Endothelial cell of umbilical vein (primary cell): Measurements from ENCODE around the gene RD3L. TPM values are rescaled to one million over a fixed set of nuclear protein-coding genes. Genes with fewer than 3 reads are reported as not detected.
A peak's percentile ranks its signal among the peaks of the same experiment; 100 is the strongest.

Experiments
- BruUV-seq: library from RNA; stranded (reverse); fragments of 400-500 nt; replicated peaks from 2 replicates; lab custom pipeline; 2021; lab: Mats Ljungman, UMichigan
- CTCF ChIA-PET: fragments of 300-600, 350-600 bp; sonication (Branson Sonifier 250); formaldehyde crosslinking; loops from one replicate; lab custom pipeline; 2021; ENCODE audit warnings: antibody characterized with exemption, inconsistent platforms; lab: Charles Lee
- POLR2A ChIA-PET: fragments of 300-600, 350-600 bp; sonication (Branson Sonifier 250); formaldehyde crosslinking; loops from one replicate; lab custom pipeline; 2021; ENCODE audit warnings: antibody characterized with exemption, inconsistent platforms; lab: Charles Lee
- DNase-seq: peaks from one replicate; pipeline ENCODE4 v3.0.0-alpha.2; 2011; ENCODE audit warnings: low read depth, low spot score
- FAIRE-seq: peaks from 2 replicates; lab custom pipeline; 2011; peaks lifted over from hg19 to GRCh38; lab: Jason Lieb, UNC
- H2AFZ ChIP-seq: 2 replicates; pipeline ENCODE4 v1.6.0; 2012; ENCODE audit warnings: low read depth, low read length, control low read depth, inconsistent platforms
- H3K27ac ChIP-seq: 2 replicates; pipeline ENCODE4 v1.5.1; 2011; ENCODE audit warnings: low read depth, mild to moderate bottlenecking, control low read depth, low read length, moderate library complexity; ENCODE audit not compliant: insufficient read depth
- H3K27me3 ChIP-seq, 2 experiments: 2 replicates each; pipeline versions ENCODE4 v1.6.0 to v1.6.1; 2011; ENCODE audit warnings: low read length in 2 of 2, mixed read lengths in 1 of 2; ENCODE audit not compliant: control insufficient read depth in 2 of 2, insufficient read depth in 2 of 2
- H3K36me3 ChIP-seq, 2 experiments: 2 replicates in 1 of 2; 3 replicates in 1 of 2; pipeline ENCODE4 v1.5.1; 2011; ENCODE audit warnings: low read length in 2 of 2, mild to moderate bottlenecking in 1 of 2, moderate library complexity in 1 of 2; ENCODE audit not compliant: control insufficient read depth in 2 of 2, insufficient read depth in 2 of 2; ENCODE audit errors: extremely low read depth in 1 of 2
- H3K4me1 ChIP-seq: 3 replicates; pipeline ENCODE4 v1.5.1; 2011; ENCODE audit warnings: mild to moderate bottlenecking, low read length; ENCODE audit not compliant: control insufficient read depth, insufficient read depth; ENCODE audit errors: extremely low read depth
- H3K4me2 ChIP-seq: 2 replicates; pipeline ENCODE4 v1.6.1; 2011; ENCODE audit warnings: low read length, control low read depth, mixed read lengths; ENCODE audit not compliant: insufficient read depth
- H3K4me3 ChIP-seq, 3 experiments: fragments of 200-600 bp in 1 of 3; sonication (generic), shearing (Covaris generic) in 1 of 3; replicated peaks in 1 of 3; 2 replicates each; pipeline ENCODE4 v1.5.1; 2011 to 2016; ENCODE audit warnings: control low read depth in 3 of 3, low read length in 3 of 3, mild to moderate bottlenecking in 2 of 3, inconsistent platforms in 1 of 3, low read depth in 1 of 3, moderate library complexity in 1 of 3; ENCODE audit not compliant: insufficient read depth in 1 of 3
- H3K79me2 ChIP-seq: 2 replicates; pipeline ENCODE4 v1.6.0; 2012; ENCODE audit warnings: low read length, inconsistent platforms; ENCODE audit not compliant: control insufficient read depth, insufficient read depth
- H3K9ac ChIP-seq: replicated peaks from 2 replicates; pipeline ENCODE3; 2011; ENCODE audit warnings: low read length, control low read depth; ENCODE audit not compliant: insufficient read depth; ENCODE audit errors: extremely low read depth
- H3K9me1 ChIP-seq: replicated peaks from 3 replicates; pipeline ENCODE4 v1.6.0; 2011; ENCODE audit warnings: mild to moderate bottlenecking, low read length; ENCODE audit not compliant: control insufficient read depth, insufficient read depth; ENCODE audit errors: extremely low read depth
- H3K9me3 ChIP-seq: replicated peaks from 2 replicates; pipeline ENCODE4 v1.5.1; 2012; ENCODE audit warnings: low read length, inconsistent platforms; ENCODE audit not compliant: control insufficient read depth, insufficient read depth
- H4K20me1 ChIP-seq: replicated peaks from 2 replicates; pipeline ENCODE3; 2011; ENCODE audit warnings: mild to moderate bottlenecking, low read length; ENCODE audit not compliant: control insufficient read depth, insufficient read depth; ENCODE audit errors: extremely low read depth
- CTCF ChIP-seq, 2 donors: IDR thresholded peaks; 1 replicate in 1 of 2; 2 replicates in 1 of 2; pipeline ENCODE4 v1.5.1; 2011; ENCODE audit warnings: low read length in 2 of 2, mild to moderate bottlenecking in 2 of 2, moderate library complexity in 2 of 2, control low read depth in 1 of 2, inconsistent platforms in 1 of 2, low read depth in 1 of 2; ENCODE audit not compliant: insufficient read depth in 1 of 2; ENCODE audit errors: extremely low read depth in 1 of 2
- EZH2 ChIP-seq: IDR thresholded peaks from 2 replicates; pipeline ENCODE4 v1.6.1; 2012; ENCODE audit warnings: borderline replicate concordance, low read depth, mild to moderate bottlenecking, moderate library complexity, low read length, inconsistent platforms; ENCODE audit not compliant: severe bottlenecking
- FOS ChIP-seq: IDR thresholded peaks from 2 replicates; pipeline ENCODE4 v1.6.1; 2011; ENCODE audit warnings: mild to moderate bottlenecking, low read length, moderate library complexity, borderline replicate concordance; ENCODE audit not compliant: insufficient read depth
- GATA2 ChIP-seq: IDR thresholded peaks from 2 replicates; pipeline ENCODE4 v1.7.0; 2011; ENCODE audit warnings: low read depth, mild to moderate bottlenecking, moderate library complexity, mixed read lengths, low read length; ENCODE audit not compliant: insufficient read length, insufficient read depth
- JUN ChIP-seq: IDR thresholded peaks from 2 replicates; pipeline ENCODE4 v1.6.1; 2011; ENCODE audit warnings: borderline replicate concordance, low read depth; ENCODE audit not compliant: insufficient read length, insufficient read depth
- MAX ChIP-seq: IDR thresholded peaks from 2 replicates; pipeline ENCODE4 v1.6.1; 2011; ENCODE audit not compliant: insufficient read depth, insufficient read length
- MYC ChIP-seq: IDR thresholded peaks from one replicate; pipeline ENCODE4 v1.6.1; 2011; ENCODE audit warnings: mild to moderate bottlenecking, low read depth, low read length
- POLR2A ChIP-seq: IDR thresholded peaks from 2 replicates; pipeline ENCODE4 v1.6.1; 2012; ENCODE audit warnings: low read depth, mild to moderate bottlenecking, control low read depth, low read length
- POLR2AphosphoS5 ChIP-seq: IDR thresholded peaks from 2 replicates; pipeline ENCODE4 v1.6.1; 2012; ENCODE audit warnings: low read depth, mild to moderate bottlenecking, control low read depth, low read length, moderate library complexity; ENCODE audit not compliant: insufficient read depth
- dilution Hi-C: fragments of 300-500 bp; cut with MboI; formaldehyde crosslinking; loops from one replicate; pipeline ENCODE4 v1.15.0; 2019; ENCODE audit warnings: low sequenced_read_pairs; ENCODE audit not compliant: extremely low pct_ligation_motif_present
- intact Hi-C: fragments of 100-400 bp; cut with micrococcal nuclease; formaldehyde crosslinking; loops from one replicate; pipeline ENCODE4 v1.10.0; 2022
- polyA plus RNA-seq, 4 experiments: library from polyadenylated mRNA; depleted of rRNA in 3 of 4; stranded (reverse) in 3 of 4; unstranded in 1 of 4; fragments of >200 nt; gene quantifications; 2 replicates each; pipeline versions ENCODE4 v1.2.1 to v1.2.3, GENCODE V29; 2011 to 2012; ENCODE audit warnings: missing spikeins in 1 of 4
- total RNA-seq: library from RNA; stranded (reverse); gene quantifications from 2 replicates; pipeline ENCODE4 v1.2.3, GENCODE V29; 2021

Gene RD3L
- total and polyA plus RNA-seq, 2 donors (not counting 3 experiments of a cell fraction or from before 2014, with no cell fraction given) = not detected

- peak; percentile 94 for DNase-seq
- peaks cover 40% of the 10 kb centered on the region for H3K79me2 ChIP-seq
- peak overlapping the region; percentile 88 for H3K4me2 ChIP-seq
- ChIA-PET POLR2A (no interaction called here), CTCF (interaction anchor here (0.7 to 0.8 kb wide), 3 partner anchors 20 to 21 kb away, joined by 3 read pairs; partner anchors contain the start of gene RD3L)
- peak overlapping the region; percentile 74 to 93 (median 91) for H3K4me3 ChIP-seq
- H2AFZ ChIP-seq = peak overlapping the region; percentile 68
- TF ChIP-seq FOS = peak; percentile 8
- peak; percentile 91 for TF ChIP-seq POLR2AphosphoS5
- no peak for TF ChIP-seq EZH2
- no peak for TF ChIP-seq JUN
- TF ChIP-seq CTCF (IDR thresholded peaks at IDR 0.05; ENCODE audit: extremely low read depth in 1 of 2, insufficient read depth in 1 of 2, low read depth in 1 of 2, low read length in 2 of 2) = peak; percentile 100
- TF ChIP-seq GATA2 = no peak
- TF ChIP-seq POLR2A = peak; percentile 87
- TF ChIP-seq MYC = peak; percentile 1
- TF ChIP-seq MAX = no peak
- peak; percentile 93 for FAIRE-seq
- peak overlapping the region; percentile 88 for H3K9ac ChIP-seq
- H3K36me3 ChIP-seq = peaks cover 3 to 12% of the 10 kb centered on the region in 2 experiments
- peaks cover 0 to 10% of the 10 kb centered on the region in 2 experiments for H3K27me3 ChIP-seq
- dilution Hi-C loops (no loop called here), intact Hi-C loops (no loop called here)
- BruUV-seq = TSS peak; percentile 86
- no peaks in the 10 kb centered on the region for H3K9me3 ChIP-seq
- H3K4me1 ChIP-seq = peaks cover 2% of the 10 kb centered on the region
- H3K27ac ChIP-seq = peak overlapping the region; percentile 46
- H3K9me1 ChIP-seq = no peaks in the 10 kb centered on the region
- H4K20me1 ChIP-seq = no peaks in the 10 kb centered on the region
Measured at GRCh38 chr14:103920981-103921854, 21.1 kb downstream of the RD3L start.
